HepG2 (cell line): ENCODE results near the gene CCDC106. TPM values are rescaled to one million over a fixed set of nuclear protein-coding genes. Genes with fewer than 3 reads are reported as not detected.

Experiments
- CBFB ChIP-seq: sonication (generic); formaldehyde crosslinking; IDR thresholded peaks from 2 replicates; pipeline ENCODE4 v1.4.0; 2020; ENCODE audit warnings: missing genetic modification reagents
- NFAT5 ChIP-seq: sonication (generic); formaldehyde crosslinking; IDR thresholded peaks from 2 replicates; pipeline ENCODE4 v1.4.0; 2020; ENCODE audit warnings: missing genetic modification reagents
- NKX3-1 ChIP-seq: sonication (generic); formaldehyde crosslinking; IDR thresholded peaks from 2 replicates; pipeline ENCODE4 v1.5.0; 2020; ENCODE audit warnings: missing genetic modification reagents
- RARG ChIP-seq: sonication (generic); formaldehyde crosslinking; IDR thresholded peaks from 2 replicates; pipeline ENCODE4 v1.4.0; 2020; ENCODE audit warnings: low read depth, mild to moderate bottlenecking, missing genetic modification reagents
- ZBTB14 ChIP-seq: sonication (generic); formaldehyde crosslinking; IDR thresholded peaks from 2 replicates; pipeline ENCODE4 v1.4.0; 2020; ENCODE audit warnings: missing genetic modification reagents
- ZBTB2 ChIP-seq: sonication (generic); formaldehyde crosslinking; IDR thresholded peaks from 2 replicates; pipeline ENCODE4 v1.8.0; 2022; ENCODE audit warnings: low read depth, missing genetic modification reagents
- ZNF337 ChIP-seq: sonication (generic); formaldehyde crosslinking; IDR thresholded peaks from 2 replicates; pipeline ENCODE4 v1.5.1; 2020; ENCODE audit warnings: missing genetic modification reagents, low read depth, mild to moderate bottlenecking, borderline replicate concordance
- ZNF512 ChIP-seq: sonication (generic); formaldehyde crosslinking; IDR thresholded peaks from 2 replicates; pipeline ENCODE4 v1.4.0; 2020; ENCODE audit warnings: mild to moderate bottlenecking, missing genetic modification reagents
- ZNF605 ChIP-seq: sonication (generic); formaldehyde crosslinking; IDR thresholded peaks from 2 replicates; pipeline ENCODE4 v1.8.0; 2022; ENCODE audit warnings: mild to moderate bottlenecking, missing genetic modification reagents
- ZNF609 ChIP-seq: sonication (generic); formaldehyde crosslinking; IDR thresholded peaks from 2 replicates; pipeline ENCODE4 v1.4.0; 2020; ENCODE audit warnings: mild to moderate bottlenecking, missing genetic modification reagents, borderline replicate concordance
- ZNF777 ChIP-seq: sonication (generic); formaldehyde crosslinking; IDR thresholded peaks from 2 replicates; pipeline ENCODE4 v1.4.0; 2020; ENCODE audit warnings: missing genetic modification reagents
- ZSCAN21 ChIP-seq: sonication (generic); formaldehyde crosslinking; IDR thresholded peaks from 2 replicates; pipeline ENCODE4 v1.8.0; 2022; ENCODE audit warnings: mild to moderate bottlenecking, missing genetic modification reagents, moderate library complexity, borderline replicate concordance
- polyA plus RNA-seq, 8 experiments: library from polyadenylated mRNA; depleted of rRNA in 3 of 8; stranded (reverse) in 7 of 8; unstranded in 1 of 8; fragments of >200 nt; fragmentation: Illumina TruSeq in 4 of 8; extraction: Trizol in 4 of 8; gene quantifications; 2 replicates each; pipeline versions ENCODE4 v1.2.1 to v1.2.3, GENCODE V29; 2011 to 2016; ENCODE audit warnings: low read depth in 4 of 8, missing spikeins in 1 of 8, mixed read lengths in 1 of 8; ENCODE audit not compliant: insufficient read depth in 1 of 8
- total RNA-seq, 5 experiments: library from RNA; depleted of rRNA; stranded (reverse); fragments of >200 nt; fragmentation: Illumina TruSeq; extraction: Trizol; gene quantifications; 2 replicates each; pipeline ENCODE4 v1.2.3, GENCODE V29; 2016; ENCODE audit warnings: low read depth in 1 of 5

The CCDC106 gene
- total and polyA plus RNA-seq, 2 of the 13 experiments (the other 11 are each of a cell fraction or from before 2014, with no cell fraction given) = 4.7 to 8.8 TPM

GRCh38 chr19:55674841-55675660, 27.0 kb downstream of the CCDC106 start, which contains the start of gene EPN1 (continued):
- TF ChIP-seq ZNF512 (CRISPR knock-in tag) = no peak
- TF ChIP-seq ZNF605 (CRISPR knock-in tag) = peak; percentile 33; the same call in 1 of the 2 replicates
- TF ChIP-seq ZNF337 (CRISPR knock-in tag) = no peak
- TF ChIP-seq ZSCAN21 (CRISPR knock-in tag) = no peak; the same call in 1 of the 2 replicates
- peak; percentile 91 for TF ChIP-seq ZBTB2 (CRISPR knock-in tag)
- 0 out of 2 replicates have a peak, but pooled peaks have one; percentile 19 for TF ChIP-seq NFAT5 (CRISPR knock-in tag)
- TF ChIP-seq NKX3-1 (CRISPR knock-in tag) = 0 out of 2 replicates have a peak, but pooled peaks have one; percentile 28
- peak; percentile 27; the same call in 1 of the 2 replicates for TF ChIP-seq ZBTB14 (CRISPR knock-in tag)
- peak; percentile 48; the same call in 1 of the 2 replicates for TF ChIP-seq ZNF609 (CRISPR knock-in tag)
- TF ChIP-seq RARG = no peak
- TF ChIP-seq ZNF777 (CRISPR knock-in tag) = peak; percentile 51; the same call in 1 of the 2 replicates
- no peak; the same call in 1 of the 2 replicates for TF ChIP-seq CBFB (CRISPR knock-in tag)
